IMR-90 (cell line): Measurements from ENCODE around the gene NEGR1. TPM values are rescaled to one million over a fixed set of nuclear protein-coding genes. Genes with fewer than 3 reads are reported as not detected.

ENCODE experiments used
- ATAC-seq: fragments of 200-7000 bp; cut with Tn5 transposase; 2 replicates; pipeline ENCODE4 v1.9.1; 2020; ENCODE audit warnings: low read depth, mild to moderate bottlenecking, moderate library complexity
- BruUV-seq: library from RNA; stranded (reverse); fragments of 400-500 nt; replicated peaks from 2 replicates; lab custom pipeline; 2021; lab: Mats Ljungman, UMichigan
- CTCF ChIA-PET: fragments of 300-600 bp; formaldehyde crosslinking; extraction: SDS; loops from one replicate; lab custom pipeline; 2021; ENCODE audit warnings: antibody characterized with exemption; lab: Yijun Ruan, JAX
- POLR2A ChIA-PET: fragments of 300-600 bp; sonication (Branson Sonifier 250); formaldehyde crosslinking; loops from one replicate; lab custom pipeline; 2022; ENCODE audit warnings: antibody characterized with exemption; ENCODE audit not compliant: unreplicated experiment; lab: Charles Lee
- DNase-seq: peaks from one replicate; pipeline ENCODE4 v3.0.0; 2013
- H2AFZ ChIP-seq: replicated peaks from 2 replicates; pipeline ENCODE3; 2013; ENCODE audit warnings: low read length, mild to moderate bottlenecking; ENCODE audit not compliant: poor library complexity
- H2AK5ac ChIP-seq: 2 replicates; pipeline ENCODE4 v1.6.1; 2013; ENCODE audit warnings: low read depth, low read length, inconsistent platforms
- H2AK9ac ChIP-seq: replicated peaks from 2 replicates; pipeline ENCODE3; 2013; ENCODE audit warnings: mild to moderate bottlenecking, low read depth, low read length, moderate library complexity; ENCODE audit not compliant: poor library complexity
- H2BK120ac ChIP-seq: 2 replicates; pipeline ENCODE4 v1.6.1; 2013; ENCODE audit warnings: low read depth, low read length, inconsistent platforms
- H2BK15ac ChIP-seq: 3 replicates; pipeline ENCODE4 v1.6.1; 2013; ENCODE audit warnings: low read depth, low read length, inconsistent platforms
- H2BK20ac ChIP-seq: 2 replicates; pipeline ENCODE4 v1.6.1; 2013; ENCODE audit warnings: low read depth, mild to moderate bottlenecking, inconsistent platforms, low read length, moderate library complexity
- H2BK5ac ChIP-seq: 2 replicates; pipeline ENCODE4 v1.6.1; 2013; ENCODE audit warnings: mild to moderate bottlenecking, low read depth, low read length, inconsistent platforms; ENCODE audit not compliant: poor library complexity, severe bottlenecking
- H3K14ac ChIP-seq: replicated peaks from 2 replicates; pipeline ENCODE4 v1.6.1; 2013; ENCODE audit warnings: low read depth, low read length, inconsistent platforms
- H3K18ac ChIP-seq: 2 replicates; pipeline ENCODE4 v1.6.1; 2013; ENCODE audit warnings: low read depth, low read length, control low read depth
- H3K23ac ChIP-seq: 2 replicates; pipeline ENCODE4 v1.6.1; 2013; ENCODE audit warnings: low read depth, low read length, inconsistent platforms
- H3K27ac ChIP-seq: 2 replicates; pipeline ENCODE4 v1.5.1; 2013; ENCODE audit warnings: mild to moderate bottlenecking, control low read depth, low read length; ENCODE audit not compliant: insufficient read depth
- H3K27me3 ChIP-seq: 2 replicates; pipeline ENCODE4 v1.6.1; 2013; ENCODE audit warnings: low read length; ENCODE audit not compliant: control insufficient read depth, insufficient read depth
- H3K36me3 ChIP-seq: 2 replicates; pipeline ENCODE4 v1.6.1; 2013; ENCODE audit warnings: low read length, mixed read lengths; ENCODE audit not compliant: control insufficient read depth, insufficient read depth
- H3K4ac ChIP-seq: 2 replicates; pipeline ENCODE4 v1.6.1; 2013; ENCODE audit warnings: low read depth, low read length, inconsistent platforms
- H3K4me1 ChIP-seq: 2 replicates; pipeline ENCODE4 v1.6.1; 2013; ENCODE audit warnings: low read length, mixed read lengths; ENCODE audit not compliant: control insufficient read depth, insufficient read depth
- H3K4me2 ChIP-seq: 2 replicates; pipeline ENCODE4 v1.6.1; 2013; ENCODE audit warnings: low read depth, mild to moderate bottlenecking, control low read depth, low read length, moderate library complexity
- H3K4me3 ChIP-seq: 2 replicates; pipeline ENCODE4 v1.5.1; 2013; ENCODE audit warnings: low read depth, mild to moderate bottlenecking, control low read depth, low read length, moderate library complexity; ENCODE audit not compliant: insufficient read depth
- H3K56ac ChIP-seq: 2 replicates; pipeline ENCODE4 v1.6.1; 2013; ENCODE audit warnings: low read length, inconsistent platforms; ENCODE audit not compliant: insufficient read depth; ENCODE audit errors: extremely low read depth
- H3K79me1 ChIP-seq, 2 experiments: 2 replicates each; pipeline ENCODE4 v1.6.1; 2013; ENCODE audit warnings: low read length in 2 of 2, inconsistent platforms in 1 of 2, low read depth in 1 of 2
- H3K9ac ChIP-seq: 2 replicates; pipeline ENCODE4 v1.6.1; 2013; ENCODE audit warnings: low read depth, low read length, control low read depth
- H3K9me1 ChIP-seq: 2 replicates; pipeline ENCODE4 v1.6.1; 2013; ENCODE audit warnings: low read length, inconsistent platforms; ENCODE audit not compliant: insufficient read depth
- H3K9me3 ChIP-seq: 2 replicates; pipeline ENCODE4 v1.6.1; 2013; ENCODE audit warnings: low read length; ENCODE audit not compliant: control insufficient read depth, insufficient read depth
- H4K20me1 ChIP-seq: 2 replicates; pipeline ENCODE4 v1.6.1; 2013; ENCODE audit warnings: low read length, inconsistent platforms; ENCODE audit not compliant: insufficient read depth
- H4K5ac ChIP-seq: 2 replicates; pipeline ENCODE4 v1.6.1; 2013; ENCODE audit warnings: mild to moderate bottlenecking, low read depth, low read length, control low read depth
- H4K8ac ChIP-seq, 2 experiments: 2 replicates each; pipeline ENCODE4 v1.6.1; 2013; ENCODE audit warnings: low read depth in 2 of 2, low read length in 2 of 2, control low read depth in 1 of 2, inconsistent platforms in 1 of 2
- H4K91ac ChIP-seq: 2 replicates; pipeline ENCODE4 v1.6.1; 2013; ENCODE audit warnings: low read depth, low read length, inconsistent platforms; ENCODE audit not compliant: insufficient read depth
- BHLHE40 ChIP-seq: fragments of 150-350 bp; IDR thresholded peaks from 2 replicates; pipeline ENCODE4 v1.6.1; 2016; ENCODE audit warnings: mild to moderate bottlenecking, low read depth, low read length
- CEBPB ChIP-seq: IDR thresholded peaks from 2 replicates; pipeline ENCODE4 v1.6.1; 2012; ENCODE audit warnings: low read depth, low read length, improper control_type of control experiment
- CHD1 ChIP-seq: IDR thresholded peaks from 2 replicates; pipeline ENCODE4 v1.6.1; 2012; ENCODE audit warnings: low read depth, low read length, improper control_type of control experiment
- CTCF ChIP-seq: conservative IDR thresholded peaks from 2 replicates; pipeline ENCODE4 v1.5.1; 2012; ENCODE audit warnings: mild to moderate bottlenecking, low read depth, low read length, improper control_type of control experiment
- FOS ChIP-seq: fragments of 150-350 bp; IDR thresholded peaks from 2 replicates; pipeline ENCODE4 v1.6.1; 2016; ENCODE audit warnings: low read depth, low read length
- MAFK ChIP-seq: IDR thresholded peaks from 2 replicates; pipeline ENCODE4 v1.6.1; 2012; ENCODE audit warnings: low read depth, low read length, improper control_type of control experiment
- MAZ ChIP-seq: IDR thresholded peaks from 2 replicates; pipeline ENCODE4 v1.6.1; 2012; ENCODE audit warnings: low read depth, mild to moderate bottlenecking, low read length, improper control_type of control experiment, moderate library complexity, borderline replicate concordance
- MXI1 ChIP-seq: IDR thresholded peaks from 2 replicates; pipeline ENCODE4 v1.6.1; 2012; ENCODE audit warnings: low read depth, mild to moderate bottlenecking, low read length, moderate library complexity, borderline replicate concordance
- NFE2L2 ChIP-seq: fragments of 150-350 bp; IDR thresholded peaks from 2 replicates; pipeline ENCODE4 v1.6.1; 2016; ENCODE audit warnings: low read depth, mild to moderate bottlenecking, low read length
- POLR2A ChIP-seq: IDR thresholded peaks from 2 replicates; pipeline ENCODE4 v1.6.1; 2012; ENCODE audit warnings: mild to moderate bottlenecking, low read depth, low read length
- RAD21 ChIP-seq: IDR thresholded peaks from 2 replicates; pipeline ENCODE4 v1.6.1; 2012; ENCODE audit warnings: low read length, improper control_type of control experiment
- RCOR1 ChIP-seq: IDR thresholded peaks from 2 replicates; pipeline ENCODE4 v1.6.1; 2012; ENCODE audit warnings: mild to moderate bottlenecking, low read length, improper control_type of control experiment; ENCODE audit not compliant: insufficient replicate concordance
- RFX5 ChIP-seq: IDR thresholded peaks from 2 replicates; pipeline ENCODE4 v1.8.0; 2012; ENCODE audit warnings: low read depth, mild to moderate bottlenecking, low read length, moderate library complexity
- SMC3 ChIP-seq: fragments of 150-350 bp; IDR thresholded peaks from 2 replicates; pipeline ENCODE4 v1.6.1; 2016; ENCODE audit warnings: low read depth, mild to moderate bottlenecking, antibody characterized with exemption, low read length, moderate library complexity
- WGBS, 2 experiments: methylation state at CpG; one replicate each; pipeline versions ENCODE4 v1.1.5 to v1.1.7; 2013; ENCODE audit warnings: missing lambda C conversion rate in 2 of 2; ENCODE audit not compliant: insufficient read length in 1 of 2; ENCODE audit errors: extremely low coverage in 2 of 2; 5-methylcytosine and 5-hydroxymethylcytosine counted together
- dilution Hi-C: fragments of 300-500 bp; cut with HindIII; formaldehyde crosslinking; loops from one replicate; pipeline ENCODE4 v1.14.3; 2018; ENCODE audit warnings: low sequenced_read_pairs; ENCODE audit not compliant: unreplicated experiment
- in situ Hi-C: fragments of 300-500 bp; cut with MboI; formaldehyde crosslinking; loops from 3 replicates; pipeline ENCODE4 v1.14.3; 2019; ENCODE audit warnings: low sequenced_read_pairs, inconsistent platforms, mixed read lengths
- intact Hi-C: fragments of 100-400 bp; cut with micrococcal nuclease; formaldehyde crosslinking; loops from 2 replicates; pipeline ENCODE4 v1.10.0; 2022
- polyA plus RNA-seq, 3 experiments: library from polyadenylated mRNA; depleted of rRNA; stranded (reverse); fragments of >200 nt; gene quantifications; 2 replicates each; pipeline ENCODE4 v1.2.3, GENCODE V29; 2012; ENCODE audit warnings: low replicate concordance in 1 of 3
- total RNA-seq: library from RNA; depleted of rRNA; stranded (reverse); fragments of >200 nt; gene quantifications from 2 replicates; pipeline ENCODE4 v1.2.3, GENCODE V29; 2012
- TF ChIP-seq, protein P1 (sequence below): fragments of 150-350 bp; IDR thresholded peaks from 2 replicates; pipeline ENCODE4 v1.6.1; 2016; ENCODE audit warnings: low read depth, mild to moderate bottlenecking, low read length, moderate library complexity, borderline replicate concordance
- TF ChIP-seq, protein P2 (sequence below): fragments of 150-350 bp; IDR thresholded peaks from 2 replicates; pipeline ENCODE4 v1.6.1; 2017; ENCODE audit warnings: mild to moderate bottlenecking, antibody characterized with exemption, low read length, low read depth

The NEGR1 gene
- total and polyA plus RNA-seq, 2 of the 4 experiments (the other 2 are of a cell fraction): 5.1 to 9.1 TPM

- BruUV-seq: no TSS peak
- dilution Hi-C loops: no loop called here
- H2BK15ac ChIP-seq: no peak overlapping the region
These were observed 275.0 kb downstream of the NEGR1 start for GRCh38 chr1:72007312-72007711.

More at GRCh38 chr1:72007312-72007711, 275.0 kb downstream of the NEGR1 start:
- no peak overlapping the region for H3K4me3 ChIP-seq
- intact Hi-C loops: no loop called here
- peaks cover 5% of the 10 kb centered on the region for H3K4me1 ChIP-seq
- POLR2A ChIA-PET: no interaction called here
- no peak overlapping the region for H4K91ac ChIP-seq
- H2AFZ ChIP-seq: no peak overlapping the region
- no peaks in the 10 kb centered on the region; a peak in 1 of 4 replicates for H3K79me1 ChIP-seq
- DNase-seq (no peak), ATAC-seq (no peak)
- in situ Hi-C loops: no loop called here
- TF ChIP-seq NFE2L2 (no peak), RAD21 (no peak), MXI1 (no peak), FOS (no peak), MAFK (no peak), BHLHE40 (no peak), CHD1 (no peak), CTCF (no peak), MAZ (no peak), RCOR1 (no peak), POLR2A (no peak), CEBPB (no peak), SMC3 (no peak), RFX5 (no peak)
- TF ChIP-seq, protein P1, sequence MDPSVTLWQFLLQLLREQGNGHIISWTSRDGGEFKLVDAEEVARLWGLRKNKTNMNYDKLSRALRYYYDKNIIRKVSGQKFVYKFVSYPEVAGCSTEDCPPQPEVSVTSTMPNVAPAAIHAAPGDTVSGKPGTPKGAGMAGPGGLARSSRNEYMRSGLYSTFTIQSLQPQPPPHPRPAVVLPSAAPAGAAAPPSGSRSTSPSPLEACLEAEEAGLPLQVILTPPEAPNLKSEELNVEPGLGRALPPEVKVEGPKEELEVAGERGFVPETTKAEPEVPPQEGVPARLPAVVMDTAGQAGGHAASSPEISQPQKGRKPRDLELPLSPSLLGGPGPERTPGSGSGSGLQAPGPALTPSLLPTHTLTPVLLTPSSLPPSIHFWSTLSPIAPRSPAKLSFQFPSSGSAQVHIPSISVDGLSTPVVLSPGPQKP: no peak
- TF ChIP-seq, protein P2, sequence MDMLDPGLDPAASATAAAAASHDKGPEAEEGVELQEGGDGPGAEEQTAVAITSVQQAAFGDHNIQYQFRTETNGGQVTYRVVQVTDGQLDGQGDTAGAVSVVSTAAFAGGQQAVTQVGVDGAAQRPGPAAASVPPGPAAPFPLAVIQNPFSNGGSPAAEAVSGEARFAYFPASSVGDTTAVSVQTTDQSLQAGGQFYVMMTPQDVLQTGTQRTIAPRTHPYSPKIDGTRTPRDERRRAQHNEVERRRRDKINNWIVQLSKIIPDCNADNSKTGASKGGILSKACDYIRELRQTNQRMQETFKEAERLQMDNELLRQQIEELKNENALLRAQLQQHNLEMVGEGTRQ: no peak
- H2AK5ac ChIP-seq: peak overlapping the region; percentile 24; the same call in 1 of the 2 replicates
- H3K27ac ChIP-seq: no peak overlapping the region
- no peak overlapping the region for H2BK5ac ChIP-seq
- H3K4ac ChIP-seq: no peak overlapping the region
- no peaks in the 10 kb centered on the region for H3K27me3 ChIP-seq
- no peak overlapping the region for H4K8ac ChIP-seq
- H3K14ac ChIP-seq: no peak overlapping the region; the same call in 1 of the 2 replicates
- H4K5ac ChIP-seq: no peak overlapping the region
- H3K36me3 ChIP-seq: no peaks in the 10 kb centered on the region
- no peaks in the 10 kb centered on the region for H4K20me1 ChIP-seq
- H3K4me2 ChIP-seq: no peak overlapping the region
- no peaks in the 10 kb centered on the region; the same call in 1 of the 2 replicates for H3K9me1 ChIP-seq
- no peak overlapping the region for H3K23ac ChIP-seq
- no peak overlapping the region for H2BK20ac ChIP-seq
- H3K9me3 ChIP-seq: no peaks in the 10 kb centered on the region
- no peak overlapping the region for H2AK9ac ChIP-seq
- H2BK120ac ChIP-seq: no peak overlapping the region
- WGBS, 2 experiments: no CpG with 5 or more reads among the region's 2 CpGs
- H3K9ac ChIP-seq: no peak overlapping the region
- no peak overlapping the region for H3K56ac ChIP-seq
- CTCF ChIA-PET: interaction anchor here (1.4 kb wide), 1 partner anchor 8 kb away, joined by 4 read pairs; no protein-coding TSS in a partner anchor
- no peak overlapping the region for H3K18ac ChIP-seq
